Upper lobe of left lung (tissue), 4 donors: ENCODE results near the gene RGS5.

Source experiments
- EP300 ChIP-seq, 4 donors: sonication (generic); formaldehyde crosslinking; IDR thresholded peaks; one replicate each; pipeline ENCODE4 v1.5.1; 2017; ENCODE audit warnings: antibody characterized with exemption in 4 of 4, control low read depth in 2 of 4
- TF ChIP-seq, protein P1 (sequence below), 6 experiments: fragments of 450-650 bp in 4 of 6; fragments of 200-600 bp in 2 of 6; sonication (generic) in 2 of 6; IDR thresholded peaks; one replicate each; pipeline ENCODE4 v1.5.1; 2016 to 2019; ENCODE audit warnings: antibody characterized with exemption in 6 of 6

DNA sequence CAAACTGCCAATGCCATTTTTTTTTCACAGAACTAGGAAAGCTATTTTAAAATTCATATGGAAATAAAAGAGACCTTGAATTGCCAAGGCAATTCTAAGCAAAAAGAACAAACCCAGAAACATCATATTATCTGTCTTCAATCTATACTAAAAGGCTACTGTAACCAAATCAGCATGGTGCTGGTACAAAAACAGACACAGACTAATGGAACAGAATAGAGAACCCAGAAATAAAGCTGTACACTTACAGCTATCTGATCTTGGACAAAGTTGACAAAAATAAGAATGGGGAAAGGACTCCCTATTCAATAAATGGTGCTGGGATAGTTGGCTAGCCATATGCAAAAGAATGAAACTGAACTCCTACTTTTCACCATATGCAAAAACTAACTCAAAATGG lies 83.0 kb downstream of the RGS5 start:
- TF ChIP-seq, protein P1, sequence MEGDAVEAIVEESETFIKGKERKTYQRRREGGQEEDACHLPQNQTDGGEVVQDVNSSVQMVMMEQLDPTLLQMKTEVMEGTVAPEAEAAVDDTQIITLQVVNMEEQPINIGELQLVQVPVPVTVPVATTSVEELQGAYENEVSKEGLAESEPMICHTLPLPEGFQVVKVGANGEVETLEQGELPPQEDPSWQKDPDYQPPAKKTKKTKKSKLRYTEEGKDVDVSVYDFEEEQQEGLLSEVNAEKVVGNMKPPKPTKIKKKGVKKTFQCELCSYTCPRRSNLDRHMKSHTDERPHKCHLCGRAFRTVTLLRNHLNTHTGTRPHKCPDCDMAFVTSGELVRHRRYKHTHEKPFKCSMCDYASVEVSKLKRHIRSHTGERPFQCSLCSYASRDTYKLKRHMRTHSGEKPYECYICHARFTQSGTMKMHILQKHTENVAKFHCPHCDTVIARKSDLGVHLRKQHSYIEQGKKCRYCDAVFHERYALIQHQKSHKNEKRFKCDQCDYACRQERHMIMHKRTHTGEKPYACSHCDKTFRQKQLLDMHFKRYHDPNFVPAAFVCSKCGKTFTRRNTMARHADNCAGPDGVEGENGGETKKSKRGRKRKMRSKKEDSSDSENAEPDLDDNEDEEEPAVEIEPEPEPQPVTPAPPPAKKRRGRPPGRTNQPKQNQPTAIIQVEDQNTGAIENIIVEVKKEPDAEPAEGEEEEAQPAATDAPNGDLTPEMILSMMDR (IDR thresholded peaks at IDR 0.05): no peak
- TF ChIP-seq EP300 (IDR thresholded peaks at IDR 0.05): no peak
